ENCODE measurements around the gene FAM83B.
A peak's percentile ranks its signal among the peaks of the same experiment; 100 is the strongest.
"Not testable (repeated sequence)": the region's sequence is repeated elsewhere in the genome, so short reads cannot be mapped to it uniquely, and the experiment has no call there.

Gene FAM83B

DNA sequence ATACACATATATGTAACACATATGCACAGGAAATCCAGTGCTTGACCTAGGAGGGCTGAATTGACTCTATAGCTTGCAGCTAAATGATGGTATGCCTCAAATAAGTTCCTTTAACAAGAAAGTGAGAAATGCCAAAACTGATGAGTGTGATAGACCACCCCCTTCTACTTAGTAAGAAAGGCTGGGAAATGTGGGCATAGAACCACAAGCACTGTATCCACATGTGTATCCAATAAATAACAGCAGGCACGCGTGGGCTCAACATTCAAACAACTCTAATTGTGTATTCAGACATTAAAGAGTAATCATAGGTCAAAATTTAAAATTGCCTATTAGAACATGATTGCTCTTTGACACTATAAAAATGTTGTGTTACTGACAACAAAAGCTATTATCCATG lies 54.1 kb downstream of the FAM83B start:
- FAIRE-seq: no peak

GRCh38 chr6:54903884-54904283 lies 57.3 kb downstream of the FAM83B start:
- no peak for FAIRE-seq

- no peak for FAIRE-seq
These were observed 60.8 kb downstream of the FAM83B start for GRCh38 chr6:54907355-54907754.

GRCh38 chr6:54909184-54909583 lies 62.6 kb downstream of the FAM83B start:
- FAIRE-seq: no peak

GRCh38 chr6:54910431-54910884 lies 63.9 kb downstream of the FAM83B start:
- FAIRE-seq: no peak

- no peak for FAIRE-seq
These were observed 64.3 kb downstream of the FAM83B start for GRCh38 chr6:54910921-54911320.

- peak; percentile 49 for FAIRE-seq
These were observed 66.6 kb downstream of the FAM83B start for GRCh38 chr6:54913211-54913610.

GRCh38 chr6:54916858-54917257 lies 70.3 kb downstream of the FAM83B start:
- no peak for FAIRE-seq

DNA sequence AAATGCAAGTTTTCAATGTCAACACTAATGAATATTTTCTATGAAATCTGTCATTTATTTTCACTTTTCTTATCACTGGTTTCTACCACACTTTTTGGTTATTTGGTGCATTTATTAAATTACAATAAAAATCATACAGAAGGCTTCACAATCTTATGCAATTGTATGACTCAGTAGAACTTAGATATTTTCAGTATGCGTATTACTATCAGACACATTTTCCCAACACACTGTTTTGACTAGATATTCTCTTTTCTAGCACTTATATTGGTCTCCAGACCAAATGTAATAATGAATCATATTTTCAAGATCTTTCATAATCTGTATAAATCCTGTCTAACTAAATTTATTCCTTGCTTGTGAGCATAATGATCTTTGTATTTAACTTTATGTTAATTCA lies 74.1 kb downstream of the FAM83B start:
- no peak for FAIRE-seq

DNA sequence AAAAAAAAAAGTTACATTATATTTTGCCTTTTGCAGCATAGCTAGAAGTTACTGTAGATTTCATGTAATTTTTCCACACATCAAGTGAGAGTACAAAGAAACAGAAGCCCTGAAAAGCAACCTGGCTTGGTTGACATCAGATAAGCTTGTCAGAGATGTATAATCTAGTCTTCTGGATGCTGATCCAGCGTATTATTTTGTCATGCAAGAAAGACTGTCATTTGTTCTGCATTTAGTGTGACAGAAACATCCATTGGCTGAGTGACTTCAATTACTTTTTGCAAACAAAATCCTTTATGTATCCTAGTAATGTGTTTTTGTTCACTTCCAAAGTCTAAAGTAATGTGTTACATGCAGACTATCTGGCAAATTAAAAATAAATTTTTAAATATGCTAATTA lies 75.3 kb downstream of the FAM83B start:
- no peak for FAIRE-seq

- FAIRE-seq: no peak
These were observed 82.8 kb downstream of the FAM83B start for GRCh38 chr6:54929245-54929909.

- FAIRE-seq: no peak
These were observed 86.1 kb downstream of the FAM83B start for GRCh38 chr6:54932622-54933021.

GRCh38 chr6:54935739-54936138 lies 89.2 kb downstream of the FAM83B start:
- FAIRE-seq: no peak

DNA sequence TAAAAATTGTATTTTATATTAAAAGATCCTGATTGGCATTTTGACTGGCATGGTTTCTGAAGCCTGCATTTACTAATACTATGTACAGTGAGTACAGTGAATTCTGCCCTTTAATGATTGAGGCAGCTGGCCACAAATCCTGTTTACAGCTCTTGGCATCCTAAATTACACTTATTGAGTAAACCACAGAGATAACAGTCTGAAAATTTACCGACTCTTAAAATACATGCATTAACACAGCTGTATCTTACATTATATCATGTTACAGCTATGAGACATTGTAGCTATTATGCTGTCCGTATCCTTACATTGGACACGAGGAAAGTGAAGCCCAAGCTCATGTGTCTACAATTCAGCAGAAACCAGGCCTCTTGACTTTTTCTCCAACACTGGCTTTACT lies 90.8 kb downstream of the FAM83B start:
- FAIRE-seq: no peak

- no peak for FAIRE-seq
These were observed 111.1 kb downstream of the FAM83B start for GRCh38 chr6:54957698-54958097.

DNA sequence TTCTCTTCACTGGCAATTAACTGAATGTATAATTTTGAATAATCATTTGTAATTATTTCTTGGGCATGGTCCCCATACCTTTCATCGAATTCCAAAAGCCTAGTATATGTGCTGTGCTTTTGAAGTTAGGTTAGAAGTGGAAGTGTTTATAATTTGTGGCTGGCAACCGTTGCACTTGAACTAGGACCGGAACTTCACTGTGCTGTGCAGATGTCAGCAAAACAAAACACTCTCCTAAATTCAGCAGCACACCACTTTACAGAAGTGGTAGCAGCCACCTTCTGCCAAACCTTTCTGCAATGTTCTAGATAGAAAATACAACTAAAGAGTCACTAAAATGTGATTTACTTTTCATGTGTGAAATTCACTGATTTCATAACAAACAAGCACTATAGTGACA lies 111.9 kb downstream of the FAM83B start:
- FAIRE-seq: no peak

DNA sequence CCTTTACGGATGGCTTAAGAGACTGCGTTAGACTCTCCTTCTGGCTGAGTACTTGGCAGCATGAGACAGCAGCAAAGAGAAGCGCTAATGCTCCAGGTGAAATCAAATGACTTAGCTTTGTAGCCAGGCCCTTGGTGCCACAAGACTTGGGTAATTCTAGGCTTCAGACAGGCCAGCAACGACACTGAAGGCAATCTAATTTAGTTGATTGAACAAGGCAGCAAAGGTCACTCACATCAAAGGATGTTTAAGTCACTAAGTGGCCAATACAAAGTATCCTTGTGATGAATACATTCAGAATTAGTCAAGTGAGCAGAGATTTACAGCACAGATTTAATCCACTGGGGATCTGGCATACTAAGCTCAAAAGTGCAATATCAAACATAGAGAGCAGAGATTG lies 113.2 kb downstream of the FAM83B start:
- no peak for FAIRE-seq

- FAIRE-seq: not testable (repeated sequence)
These were observed 114.8 kb downstream of the FAM83B start for GRCh38 chr6:54961372-54961771.

DNA sequence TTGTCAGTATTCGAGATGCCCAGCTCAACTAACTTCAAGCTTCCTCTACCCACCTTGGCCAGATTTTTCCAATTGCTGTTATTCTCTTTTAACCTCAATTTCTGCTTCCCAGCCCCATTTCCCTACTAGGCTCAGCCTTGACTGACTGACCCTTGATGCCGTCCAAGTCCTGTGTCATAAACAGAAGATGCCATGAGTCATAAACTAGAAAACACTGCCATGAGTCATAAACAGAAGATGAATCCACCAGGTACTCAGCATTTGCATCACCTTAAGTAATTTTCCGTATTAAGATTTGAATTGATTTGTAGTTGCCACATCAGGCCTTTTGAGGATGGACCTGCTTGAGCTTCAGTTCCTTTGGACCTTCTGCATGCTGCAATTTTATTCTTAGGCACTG lies 123.8 kb downstream of the FAM83B start:
- FAIRE-seq: no peak

DNA sequence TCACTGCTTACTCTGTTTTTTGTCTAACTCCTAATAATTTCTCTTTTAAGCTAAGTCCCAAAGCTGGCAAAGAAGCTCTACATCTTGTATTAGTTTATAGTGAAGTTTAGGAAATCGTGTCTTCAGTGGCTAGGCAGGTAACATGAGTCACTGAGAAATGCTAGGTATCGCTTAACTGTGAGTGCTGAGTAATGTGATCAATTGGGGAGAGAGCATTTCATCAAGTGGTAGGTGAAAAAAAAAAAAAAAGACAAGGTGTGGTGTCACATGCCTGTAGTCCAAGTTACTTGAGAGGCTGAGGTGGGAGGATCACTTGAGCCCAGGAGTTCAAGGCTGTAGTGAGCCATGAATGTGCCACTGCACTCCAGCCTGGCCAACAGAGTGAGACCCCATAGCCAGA lies 125.3 kb downstream of the FAM83B start:
- FAIRE-seq: no peak

DNA sequence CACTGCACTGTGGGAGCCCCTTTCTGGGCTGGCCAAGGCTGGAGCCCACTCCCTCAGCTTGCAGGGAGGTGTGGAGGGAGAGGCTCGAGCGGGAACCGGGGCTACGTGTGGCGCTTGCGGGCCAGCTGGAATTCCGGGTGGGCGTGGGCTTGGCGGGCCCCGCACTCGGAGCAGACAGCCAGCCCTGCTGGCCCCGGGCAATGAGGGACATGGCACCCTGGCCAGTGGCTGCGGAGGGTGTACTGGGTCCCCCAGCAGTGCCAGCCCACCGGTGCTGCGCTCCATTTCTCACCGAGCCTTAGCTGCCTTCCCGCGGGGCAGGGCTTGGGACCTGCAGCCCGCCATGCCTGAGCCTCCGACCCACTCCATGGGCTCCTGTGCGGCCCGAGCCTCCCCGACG lies 132.6 kb downstream of the FAM83B start:
- not testable (repeated sequence) for FAIRE-seq

GRCh38 chr6:54980511-54981275 lies 134.1 kb downstream of the FAM83B start:
- no peak for FAIRE-seq

DNA sequence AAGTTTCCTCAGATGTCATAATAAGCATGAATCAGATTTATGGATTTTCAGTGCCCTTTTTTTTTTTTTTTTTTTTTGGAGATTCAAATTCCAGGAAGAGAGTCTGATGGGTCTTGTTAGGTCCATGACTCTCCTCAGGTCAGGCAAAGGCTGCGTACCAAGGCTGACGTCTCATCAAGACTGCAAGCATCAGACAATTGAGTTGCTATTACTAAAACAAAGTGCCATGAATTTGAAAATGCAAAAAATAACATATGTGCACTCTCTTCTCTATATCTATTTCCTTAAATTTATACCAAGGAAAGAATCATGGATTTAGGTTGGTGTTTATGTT lies 134.7 kb downstream of the FAM83B start:
- FAIRE-seq: no peak

DNA sequence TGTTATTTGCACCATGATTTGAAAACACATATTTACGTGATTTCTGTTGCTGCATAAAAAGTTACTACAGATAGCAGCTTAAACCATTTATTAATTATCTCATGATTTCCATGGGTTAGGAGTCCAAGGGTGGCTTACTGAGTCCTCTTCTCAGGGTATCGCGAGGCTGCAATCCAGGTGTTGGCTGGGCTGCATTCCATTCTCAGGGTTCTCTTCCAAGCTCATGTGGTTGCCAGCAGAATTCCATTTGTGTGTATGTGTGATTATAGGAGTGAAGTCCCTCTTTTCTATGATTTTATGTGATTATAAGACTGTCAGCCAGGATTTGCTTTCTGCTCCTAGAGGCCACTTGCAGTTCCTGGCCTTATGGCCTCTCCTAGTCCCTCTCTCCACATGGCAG lies 135.1 kb downstream of the FAM83B start:
- FAIRE-seq: no peak
